CD4-positive, alpha-beta T cell treated with Interferon alpha-2 for 1 hour (primary cell): Measurements from ENCODE around the gene MAGEA9B.
"Not testable (repeated sequence)": the region's sequence is repeated elsewhere in the genome, so short reads cannot be mapped to it uniquely, and the experiment has no call there.

Experiments
- DNase-seq, 2 donors: peaks; one replicate each; pipeline ENCODE4 v3.0.0-alpha.2; 2020 to 2022

MAGEA9B gene, protein sequence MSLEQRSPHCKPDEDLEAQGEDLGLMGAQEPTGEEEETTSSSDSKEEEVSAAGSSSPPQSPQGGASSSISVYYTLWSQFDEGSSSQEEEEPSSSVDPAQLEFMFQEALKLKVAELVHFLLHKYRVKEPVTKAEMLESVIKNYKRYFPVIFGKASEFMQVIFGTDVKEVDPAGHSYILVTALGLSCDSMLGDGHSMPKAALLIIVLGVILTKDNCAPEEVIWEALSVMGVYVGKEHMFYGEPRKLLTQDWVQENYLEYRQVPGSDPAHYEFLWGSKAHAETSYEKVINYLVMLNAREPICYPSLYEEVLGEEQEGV

DNA sequence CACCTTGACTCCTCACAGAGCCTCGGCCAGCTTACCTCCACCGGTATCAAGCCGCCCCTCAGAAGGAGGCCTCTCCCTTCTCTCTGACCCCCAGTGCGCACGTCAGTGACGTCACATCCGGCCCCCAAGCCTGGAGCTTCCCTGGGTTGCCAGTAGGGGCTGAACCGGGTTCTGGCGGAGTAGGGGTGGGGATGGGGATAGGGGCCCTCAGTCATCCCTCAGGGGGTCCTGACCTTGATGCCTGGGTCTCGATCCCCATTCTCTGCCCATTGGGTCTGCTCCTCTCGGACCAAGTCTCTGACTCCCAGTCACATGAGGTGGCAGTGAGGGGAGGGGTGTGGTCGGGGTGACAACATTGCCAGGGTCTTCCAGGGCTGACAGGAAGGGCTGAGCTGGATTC, at the start of gene MAGEA9B:
MAGEA9B (minus strand) TSS at position 101 of the 400 bp plus-strand sequence. CDS start 4,280 bp downstream, outside the sequence.
- not testable (repeated sequence) for DNase-seq

DNA sequence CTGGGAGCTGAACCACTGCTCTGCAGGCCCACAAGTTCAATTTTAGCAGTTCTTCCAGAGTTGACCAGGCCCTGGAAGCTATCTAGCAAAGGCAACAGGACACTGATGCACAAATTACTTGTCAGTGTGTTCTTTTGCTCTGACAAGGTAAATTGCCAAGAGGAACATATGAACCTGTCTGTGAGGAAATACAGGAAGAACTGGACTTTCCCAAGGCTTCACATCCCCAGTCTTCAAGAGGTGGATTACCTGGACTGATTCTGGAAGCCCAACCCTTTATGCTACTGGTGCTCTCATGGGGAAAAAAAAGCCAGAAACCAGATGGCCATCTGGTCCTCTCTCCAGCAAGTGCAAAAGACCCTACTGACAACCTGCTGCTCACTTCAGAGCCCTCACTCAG, 46.3 kb upstream of the MAGEA9B start:
- no peak for DNase-seq

- DNase-seq, result peak; percentile 73 to 79
These were observed 44.2 kb upstream of the MAGEA9B start, which contains the start of gene TMEM185A for GRCh38 chrX:149631234-149632165. Gene TMEM185A, minus strand, starts transcription at chrX:149631792. Its CDS starts 212 bp downstream, at chrX:149631580.

DNA sequence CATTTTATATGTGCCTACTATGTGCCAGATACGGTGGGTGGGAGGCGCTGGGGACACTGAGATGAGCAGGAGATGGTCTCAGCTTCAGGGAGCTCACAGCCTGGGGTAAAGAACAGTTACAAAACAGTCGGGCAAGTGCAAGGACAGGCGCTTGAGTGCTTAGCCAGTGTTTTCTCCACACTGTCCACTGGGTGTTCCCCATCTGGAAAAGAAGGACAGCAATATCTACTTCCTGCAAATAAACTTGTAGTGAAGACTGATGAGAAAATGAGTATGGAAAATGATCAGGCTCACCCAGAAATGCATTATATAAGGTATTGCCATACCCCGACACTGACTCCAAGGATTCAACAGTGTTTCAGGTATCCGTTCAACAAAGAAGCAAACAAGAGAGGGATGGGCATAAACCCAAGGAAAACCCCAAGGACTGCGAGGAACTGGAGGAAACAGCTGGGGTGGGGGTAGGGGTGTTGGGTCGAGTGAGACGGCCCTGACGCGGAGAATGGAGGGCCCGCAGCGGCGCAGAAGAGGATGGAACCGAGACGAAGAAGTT, 43.5 kb upstream of the MAGEA9B start:
- peak in 1 of 2 donors; percentile 0 for DNase-seq

- DNase-seq, result no peak
These were observed 42.6 kb upstream of the MAGEA9B start for GRCh38 chrX:149629730-149630387.

DNA sequence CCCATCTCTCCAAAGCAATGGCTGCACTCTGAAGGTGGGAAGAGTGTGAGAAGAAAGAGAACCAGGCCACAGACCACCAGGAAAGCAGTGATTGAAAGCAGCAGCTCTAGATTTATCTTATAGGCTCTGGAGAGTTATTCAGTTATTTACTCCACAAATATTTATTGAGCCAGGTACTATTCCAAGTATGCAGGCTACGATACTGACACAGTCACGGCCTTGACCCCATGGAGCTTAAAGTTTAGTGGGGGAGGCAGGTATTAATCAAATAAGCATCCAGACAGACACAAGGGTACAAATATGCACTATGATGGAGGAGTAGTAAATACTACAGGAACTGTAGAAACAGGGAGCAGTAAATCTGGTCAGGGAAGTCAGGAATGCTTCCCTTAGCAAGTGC, 41.5 kb upstream of the MAGEA9B start:
- no peak for DNase-seq

GRCh38 chrX:149628280-149628679, 41.0 kb upstream of the MAGEA9B start:
- no peak for DNase-seq

DNA sequence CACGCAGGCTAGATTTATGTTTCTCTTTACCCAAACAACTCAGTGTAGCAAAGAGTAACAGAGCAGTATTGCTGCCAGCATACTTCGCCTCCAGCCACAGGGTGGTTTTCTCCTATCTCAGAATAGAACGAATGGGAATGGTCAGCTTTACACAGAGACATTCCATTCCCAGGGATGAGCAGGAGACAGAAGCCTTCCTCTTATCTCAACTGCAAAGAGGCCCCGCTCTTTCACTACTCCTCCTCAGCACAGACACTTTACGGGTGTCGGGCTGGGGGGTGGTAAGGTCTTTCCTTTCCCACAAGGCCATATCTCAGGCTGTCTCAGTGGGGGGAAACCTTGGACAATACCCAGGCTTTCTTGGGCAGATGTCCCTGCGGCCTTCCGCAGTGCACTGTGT, 39.6 kb upstream of the MAGEA9B start:
- not testable (repeated sequence) for DNase-seq

DNA sequence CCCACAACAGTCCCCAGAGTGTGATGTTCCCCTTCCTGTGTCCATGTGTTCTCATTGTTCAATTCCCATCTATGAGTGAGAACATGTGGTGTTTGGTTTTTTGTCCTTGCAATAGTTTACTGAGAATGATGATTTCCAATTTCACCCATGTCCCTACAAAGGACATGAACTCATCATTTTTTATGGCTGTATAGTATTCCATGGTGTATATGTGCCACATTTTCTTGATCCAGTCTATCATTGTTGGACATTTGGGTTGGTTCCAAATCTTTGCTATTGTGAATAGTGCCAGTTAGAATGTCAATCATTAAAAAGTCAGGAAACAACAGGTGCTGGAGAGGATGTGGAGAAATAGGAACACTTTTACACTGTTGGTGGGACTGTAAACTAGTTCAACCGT, 32.4 kb upstream of the MAGEA9B start:
- DNase-seq, result not testable (repeated sequence)

- no peak for DNase-seq
These were observed 31.6 kb upstream of the MAGEA9B start for GRCh38 chrX:149618871-149619270.

- no peak for DNase-seq
These were observed 24.4 kb upstream of the MAGEA9B start for GRCh38 chrX:149611623-149612175.

GRCh38 chrX:149610511-149610910, 23.3 kb upstream of the MAGEA9B start:
- DNase-seq, result no peak

- DNase-seq, result no peak
These were observed 20.4 kb upstream of the MAGEA9B start for GRCh38 chrX:149607699-149608098.

DNA sequence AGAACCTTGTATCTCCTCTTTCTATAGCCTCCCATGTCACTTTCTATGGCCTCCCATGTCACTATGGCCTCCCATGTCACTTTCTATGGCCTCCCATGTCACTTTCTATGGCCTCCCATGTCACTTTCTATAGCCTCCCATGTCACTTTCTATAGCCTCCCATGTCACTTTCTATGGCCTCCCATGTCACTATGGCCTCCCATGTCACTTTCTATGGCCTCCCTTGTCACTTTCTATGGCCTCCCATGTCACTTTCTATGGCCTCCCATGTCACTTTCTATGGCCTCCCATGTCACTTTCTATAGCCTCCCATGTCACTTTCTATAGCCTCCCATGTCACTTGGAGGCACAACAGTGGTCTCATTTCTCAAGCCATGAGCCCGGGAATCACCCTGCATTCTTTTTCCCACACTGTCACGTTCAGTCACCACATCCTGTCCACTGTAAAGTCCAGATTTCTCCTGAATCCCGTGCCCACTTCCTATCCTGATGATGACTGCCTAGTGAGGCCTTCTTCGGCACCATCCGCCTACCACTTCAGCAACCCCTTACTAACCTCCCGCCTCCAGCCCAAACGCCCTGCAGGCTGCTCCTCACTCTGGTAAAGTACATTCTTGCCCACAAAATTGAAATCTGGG, 18.1 kb upstream of the MAGEA9B start:
- DNase-seq, result not testable (repeated sequence)

- not testable (repeated sequence) for DNase-seq
These were observed 11.3 kb upstream of the MAGEA9B start for GRCh38 chrX:149598603-149599002.

DNA sequence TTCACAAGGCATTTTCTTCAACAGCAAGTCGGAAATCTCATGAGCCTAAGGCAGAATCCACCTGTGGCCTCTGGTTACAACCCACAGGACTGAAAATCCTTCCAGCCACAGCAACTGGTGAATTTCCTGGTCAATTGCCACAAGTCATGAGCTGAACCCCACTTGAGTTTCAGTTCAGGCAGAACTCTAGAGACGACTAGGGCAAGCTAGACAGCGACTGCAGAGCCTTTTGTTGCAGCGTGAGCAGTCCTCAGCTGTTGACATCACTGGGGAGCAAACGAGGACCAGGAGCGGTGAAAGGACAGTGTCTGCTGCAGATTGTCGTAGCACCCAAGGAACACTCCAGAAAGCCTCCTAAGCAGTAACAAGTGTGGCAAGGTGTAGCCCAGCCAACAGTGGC, 8.7 kb upstream of the MAGEA9B start:
- not testable (repeated sequence) for DNase-seq

DNA sequence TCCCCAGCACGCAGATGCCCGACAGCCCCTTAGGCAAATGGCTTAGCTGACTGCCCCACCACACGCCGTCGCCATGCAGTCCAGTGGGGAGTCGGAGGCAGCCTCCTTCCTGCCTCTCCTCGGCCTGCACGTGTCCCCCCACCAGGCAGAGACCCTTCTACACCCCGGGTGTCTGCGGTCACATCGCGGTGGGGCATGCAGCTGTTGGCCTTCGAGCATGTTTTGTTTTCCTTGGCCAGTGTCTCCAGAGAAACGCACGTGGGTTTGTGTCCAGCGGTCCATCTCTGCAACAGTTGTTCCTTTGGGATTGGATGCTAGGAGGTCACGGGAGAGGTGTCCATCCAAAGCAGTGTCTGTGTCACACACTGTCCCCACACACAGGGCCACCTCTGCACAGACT, 8.0 kb upstream of the MAGEA9B start, which contains the start of gene HSFX2:
HSFX2 (minus strand) TSS at position 101 of the 400 bp plus-strand sequence. CDS start 614 bp downstream, outside the sequence.
- not testable (repeated sequence) for DNase-seq

- not testable (repeated sequence) for DNase-seq
These were observed 3.7 kb upstream of the MAGEA9B start for GRCh38 chrX:149590993-149591392.

- not testable (repeated sequence) for DNase-seq
These were observed 1.6 kb downstream of the MAGEA9B start for GRCh38 chrX:149585631-149586030.

- not testable (repeated sequence) for DNase-seq
These were observed 13.8 kb downstream of the MAGEA9B start for GRCh38 chrX:149573456-149573855.

DNA sequence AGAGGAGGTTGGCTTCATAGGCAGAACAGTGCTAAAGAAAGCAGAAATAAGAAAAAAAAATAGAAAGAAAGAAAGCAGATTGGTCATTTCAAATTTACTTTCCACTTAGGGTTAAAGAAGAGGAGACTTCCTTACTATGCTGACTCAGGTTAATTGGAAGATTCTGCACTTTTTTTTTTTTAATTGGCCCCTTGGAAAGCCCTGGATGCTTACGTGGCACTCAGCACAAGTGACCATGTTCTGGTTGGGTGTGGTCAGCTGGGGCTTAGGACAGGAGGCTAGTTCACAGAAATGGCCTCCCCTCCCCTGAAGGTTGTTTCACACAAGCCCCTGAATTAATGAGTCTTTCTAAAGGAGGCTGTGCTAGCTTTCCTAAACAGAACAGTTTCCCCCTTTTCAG, 14.5 kb downstream of the MAGEA9B start:
- no peak for DNase-seq

GRCh38 chrX:149571770-149572169, 15.5 kb downstream of the MAGEA9B start:
- DNase-seq, result no peak
